Adipocyte (in vitro differentiated cells): ENCODE results near the gene OR14K1.
"Not testable (repeated sequence)": the region's sequence is repeated elsewhere in the genome, so short reads cannot be mapped to it uniquely, and the experiment has no call there.

Experiments used
- DNase-seq: peaks from one replicate; pipeline ENCODE4 v3.0.0-alpha.2; 2015; ENCODE audit warnings: low read depth
- H3K27me3 ChIP-seq: replicated peaks from 2 replicates; pipeline ENCODE4 v1.7.0; 2013; ENCODE audit warnings: mild to moderate bottlenecking, low read length, moderate library complexity; ENCODE audit not compliant: control insufficient read depth, insufficient read depth
- H3K36me3 ChIP-seq: 2 replicates; pipeline ENCODE4 v1.7.0; 2013; ENCODE audit warnings: low read length, mild to moderate bottlenecking, moderate library complexity; ENCODE audit not compliant: control insufficient read depth, insufficient read depth, severe bottlenecking
- H3K4me1 ChIP-seq: 2 replicates; pipeline ENCODE4 v1.7.0; 2013; ENCODE audit warnings: mild to moderate bottlenecking, low read length, moderate library complexity; ENCODE audit not compliant: control insufficient read depth, insufficient read depth
- H3K4me3 ChIP-seq: 2 replicates; pipeline ENCODE4 v1.7.0; 2013; ENCODE audit warnings: mild to moderate bottlenecking, low read length, moderate library complexity
- H3K9ac ChIP-seq: 2 replicates; pipeline ENCODE4 v1.7.0; 2013; ENCODE audit warnings: mild to moderate bottlenecking, low read length, moderate library complexity
- H3K9me3 ChIP-seq: 2 replicates; pipeline ENCODE4 v1.7.0; 2013; ENCODE audit warnings: mild to moderate bottlenecking, low read length, moderate library complexity; ENCODE audit not compliant: control insufficient read depth

The OR14K1 gene

GRCh38 chr1:247738315-247738714 lies at the start of gene OR14K1:
OR14K1 (plus strand) TSS chr1:247738615; CDS start chr1:247738615, 0 bp downstream.
- H3K4me1 ChIP-seq: no peaks in the 10 kb centered on the region
- no peak for DNase-seq
- no peak within 1 kb of the TSS for H3K9ac ChIP-seq
- no peak within 1 kb of the TSS for H3K4me3 ChIP-seq
- no peaks in the 10 kb centered on the region for H3K27me3 ChIP-seq
- H3K36me3 ChIP-seq: no peaks in the 10 kb centered on the region
- peaks cover 5% of the 10 kb centered on the region for H3K9me3 ChIP-seq

- H3K4me1 ChIP-seq: no peaks in the 10 kb centered on the region
- no peak overlapping the region for H3K9ac ChIP-seq
- no peaks in the 10 kb centered on the region for H3K36me3 ChIP-seq
- no peak overlapping the region for H3K4me3 ChIP-seq
- H3K9me3 ChIP-seq: peaks cover 10% of the 10 kb centered on the region
- H3K27me3 ChIP-seq: no peaks in the 10 kb centered on the region
- no peak for DNase-seq
These were observed 37.1 kb upstream of the OR14K1 start for GRCh38 chr1:247701338-247701737.

GRCh38 chr1:247710681-247711080 lies 27.7 kb upstream of the OR14K1 start:
- not testable (repeated sequence) for H3K9ac ChIP-seq, H3K4me1 ChIP-seq, H3K36me3 ChIP-seq, H3K27me3 ChIP-seq, DNase-seq, H3K9me3 ChIP-seq, H3K4me3 ChIP-seq

GRCh38 chr1:247713753-247714152 lies 24.7 kb upstream of the OR14K1 start:
- H3K4me3 ChIP-seq: no peak overlapping the region
- no peaks in the 10 kb centered on the region for H3K4me1 ChIP-seq
- H3K36me3 ChIP-seq: no peaks in the 10 kb centered on the region
- H3K27me3 ChIP-seq: no peaks in the 10 kb centered on the region
- H3K9ac ChIP-seq: no peak overlapping the region
- no peak for DNase-seq
- H3K9me3 ChIP-seq: no peaks in the 10 kb centered on the region

- Histone ChIP-seq H3K36me3 (no peaks in the 10 kb centered on the region), H3K27me3 (no peaks in the 10 kb centered on the region), H3K9me3 (peaks cover 9% of the 10 kb centered on the region), H3K9ac (no peak within 1 kb of the TSS), H3K4me3 (no peak within 1 kb of the TSS), H3K4me1 (no peaks in the 10 kb centered on the region)
- DNase-seq: no peak
These were observed 21.9 kb upstream of the OR14K1 start, which contains the start of gene OR6F1 for GRCh38 chr1:247716546-247716945. OR6F1 (minus strand) TSS chr1:247716646; CDS start chr1:247712755, 3,891 bp downstream.

- Histone ChIP-seq H3K36me3 (no peaks in the 10 kb centered on the region), H3K27me3 (no peaks in the 10 kb centered on the region), H3K4me1 (no peaks in the 10 kb centered on the region), H3K9ac (no peak overlapping the region), H3K4me3 (no peak overlapping the region), H3K9me3 (peaks cover 10% of the 10 kb centered on the region)
- no peak for DNase-seq
These were observed 17.2 kb upstream of the OR14K1 start for GRCh38 chr1:247721222-247721621.

GRCh38 chr1:247740721-247741120 lies 2.3 kb downstream of the OR14K1 start:
- Histone ChIP-seq H3K4me3 (no peak overlapping the region), H3K4me1 (no peaks in the 10 kb centered on the region), H3K36me3 (no peaks in the 10 kb centered on the region), H3K27me3 (no peaks in the 10 kb centered on the region), H3K9ac (no peak overlapping the region), H3K9me3 (peaks cover 8% of the 10 kb centered on the region)
- no peak for DNase-seq

- H3K27me3 ChIP-seq: no peaks in the 10 kb centered on the region
- H3K36me3 ChIP-seq: no peaks in the 10 kb centered on the region
- H3K4me3 ChIP-seq: no peak overlapping the region
- peaks cover 8% of the 10 kb centered on the region for H3K9me3 ChIP-seq
- DNase-seq: no peak
- H3K4me1 ChIP-seq: no peaks in the 10 kb centered on the region
- H3K9ac ChIP-seq: no peak overlapping the region
These were observed 3.3 kb downstream of the OR14K1 start for GRCh38 chr1:247741756-247742155.

- not testable (repeated sequence) for DNase-seq, H3K4me3 ChIP-seq, H3K27me3 ChIP-seq, H3K9me3 ChIP-seq, H3K9ac ChIP-seq, H3K4me1 ChIP-seq, H3K36me3 ChIP-seq
These were observed 3.9 kb downstream of the OR14K1 start for GRCh38 chr1:247742215-247742760.

GRCh38 chr1:247746391-247746935 lies 8.0 kb downstream of the OR14K1 start:
- H3K9me3 ChIP-seq: peaks cover 11% of the 10 kb centered on the region
- DNase-seq: no peak
- no peaks in the 10 kb centered on the region for H3K27me3 ChIP-seq
- H3K36me3 ChIP-seq: no peaks in the 10 kb centered on the region
- no peak overlapping the region for H3K4me3 ChIP-seq
- no peaks in the 10 kb centered on the region for H3K4me1 ChIP-seq
- no peak overlapping the region for H3K9ac ChIP-seq

- no peak overlapping the region for H3K9ac ChIP-seq
- DNase-seq: no peak
- H3K4me3 ChIP-seq: no peak overlapping the region
- no peaks in the 10 kb centered on the region for H3K4me1 ChIP-seq
- peaks cover 7% of the 10 kb centered on the region for H3K9me3 ChIP-seq
- H3K27me3 ChIP-seq: no peaks in the 10 kb centered on the region
- no peaks in the 10 kb centered on the region for H3K36me3 ChIP-seq
These were observed 9.2 kb downstream of the OR14K1 start for GRCh38 chr1:247747616-247748015.

GRCh38 chr1:247748041-247748440 lies 9.6 kb downstream of the OR14K1 start, which contains the start of gene OR14A2:
OR14A2 (minus strand) TSS chr1:247748141.
- peaks cover 7% of the 10 kb centered on the region for H3K9me3 ChIP-seq
- no peak within 1 kb of the TSS for H3K4me3 ChIP-seq

More at GRCh38 chr1:247748041-247748440, 9.6 kb downstream of the OR14K1 start, which contains the start of gene OR14A2:
- Histone ChIP-seq H3K36me3 (no peaks in the 10 kb centered on the region), H3K27me3 (no peaks in the 10 kb centered on the region), H3K9ac (no peak within 1 kb of the TSS), H3K4me1 (no peaks in the 10 kb centered on the region)
- no peak for DNase-seq
